Panc1 (cell line): ENCODE measurements around the gene DTD1.

Experiments
- POLR2AphosphoS5 ChIP-seq: IDR thresholded peaks from 2 replicates; pipeline ENCODE4 v1.6.1; 2012; ENCODE audit warnings: mild to moderate bottlenecking, low read depth, low read length, moderate library complexity
- SIN3A ChIP-seq: IDR thresholded peaks from 2 replicates; pipeline ENCODE4 v1.6.1; 2012; ENCODE audit warnings: low read depth, mild to moderate bottlenecking, low read length, moderate library complexity, borderline replicate concordance; ENCODE audit not compliant: insufficient read depth
- TCF7L2 ChIP-seq: IDR thresholded peaks from 2 replicates; pipeline ENCODE4 v1.6.1; 2011; ENCODE audit warnings: mild to moderate bottlenecking, low read depth, low read length, inconsistent platforms
- TF ChIP-seq, protein P1 (sequence below): fragments of 450-650 bp; IDR thresholded peaks from 2 replicates; pipeline ENCODE4 v1.5.1; 2017; ENCODE audit warnings: mild to moderate bottlenecking
- TF ChIP-seq, protein P2 (sequence below), 2 experiments: IDR thresholded peaks; 2 replicates each; pipeline ENCODE4 v1.6.1; 2011 to 2012; ENCODE audit warnings: low read depth in 2 of 2, control low read depth in 1 of 2, low read length in 1 of 2, mild to moderate bottlenecking in 1 of 2, moderate library complexity in 1 of 2; ENCODE audit not compliant: insufficient read depth in 1 of 2

DNA sequence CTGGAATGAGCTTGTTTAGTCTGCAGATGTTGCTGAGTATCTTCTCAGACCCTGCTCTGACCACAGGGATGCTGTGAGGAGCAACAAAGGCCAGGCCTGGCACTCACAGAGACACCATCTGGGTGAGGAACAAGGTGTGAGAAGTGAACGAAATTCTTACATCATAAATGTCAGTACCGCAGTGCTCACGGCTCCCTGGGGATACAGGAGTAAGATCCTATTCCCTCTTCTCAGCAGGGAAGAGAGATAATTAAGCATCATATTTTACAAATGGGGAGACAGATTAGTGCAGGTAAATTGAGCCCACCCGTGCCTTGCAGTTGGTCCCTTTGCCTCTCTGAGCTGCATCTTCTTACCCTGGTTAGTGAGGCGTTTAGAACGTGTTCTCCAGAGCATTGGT, 106.2 kb downstream of the DTD1 start:
- TF ChIP-seq POLR2AphosphoS5 (no peak), TCF7L2 (no peak), SIN3A (no peak)
- TF ChIP-seq, protein P1, sequence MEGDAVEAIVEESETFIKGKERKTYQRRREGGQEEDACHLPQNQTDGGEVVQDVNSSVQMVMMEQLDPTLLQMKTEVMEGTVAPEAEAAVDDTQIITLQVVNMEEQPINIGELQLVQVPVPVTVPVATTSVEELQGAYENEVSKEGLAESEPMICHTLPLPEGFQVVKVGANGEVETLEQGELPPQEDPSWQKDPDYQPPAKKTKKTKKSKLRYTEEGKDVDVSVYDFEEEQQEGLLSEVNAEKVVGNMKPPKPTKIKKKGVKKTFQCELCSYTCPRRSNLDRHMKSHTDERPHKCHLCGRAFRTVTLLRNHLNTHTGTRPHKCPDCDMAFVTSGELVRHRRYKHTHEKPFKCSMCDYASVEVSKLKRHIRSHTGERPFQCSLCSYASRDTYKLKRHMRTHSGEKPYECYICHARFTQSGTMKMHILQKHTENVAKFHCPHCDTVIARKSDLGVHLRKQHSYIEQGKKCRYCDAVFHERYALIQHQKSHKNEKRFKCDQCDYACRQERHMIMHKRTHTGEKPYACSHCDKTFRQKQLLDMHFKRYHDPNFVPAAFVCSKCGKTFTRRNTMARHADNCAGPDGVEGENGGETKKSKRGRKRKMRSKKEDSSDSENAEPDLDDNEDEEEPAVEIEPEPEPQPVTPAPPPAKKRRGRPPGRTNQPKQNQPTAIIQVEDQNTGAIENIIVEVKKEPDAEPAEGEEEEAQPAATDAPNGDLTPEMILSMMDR, result no peak
- TF ChIP-seq, protein P2, sequence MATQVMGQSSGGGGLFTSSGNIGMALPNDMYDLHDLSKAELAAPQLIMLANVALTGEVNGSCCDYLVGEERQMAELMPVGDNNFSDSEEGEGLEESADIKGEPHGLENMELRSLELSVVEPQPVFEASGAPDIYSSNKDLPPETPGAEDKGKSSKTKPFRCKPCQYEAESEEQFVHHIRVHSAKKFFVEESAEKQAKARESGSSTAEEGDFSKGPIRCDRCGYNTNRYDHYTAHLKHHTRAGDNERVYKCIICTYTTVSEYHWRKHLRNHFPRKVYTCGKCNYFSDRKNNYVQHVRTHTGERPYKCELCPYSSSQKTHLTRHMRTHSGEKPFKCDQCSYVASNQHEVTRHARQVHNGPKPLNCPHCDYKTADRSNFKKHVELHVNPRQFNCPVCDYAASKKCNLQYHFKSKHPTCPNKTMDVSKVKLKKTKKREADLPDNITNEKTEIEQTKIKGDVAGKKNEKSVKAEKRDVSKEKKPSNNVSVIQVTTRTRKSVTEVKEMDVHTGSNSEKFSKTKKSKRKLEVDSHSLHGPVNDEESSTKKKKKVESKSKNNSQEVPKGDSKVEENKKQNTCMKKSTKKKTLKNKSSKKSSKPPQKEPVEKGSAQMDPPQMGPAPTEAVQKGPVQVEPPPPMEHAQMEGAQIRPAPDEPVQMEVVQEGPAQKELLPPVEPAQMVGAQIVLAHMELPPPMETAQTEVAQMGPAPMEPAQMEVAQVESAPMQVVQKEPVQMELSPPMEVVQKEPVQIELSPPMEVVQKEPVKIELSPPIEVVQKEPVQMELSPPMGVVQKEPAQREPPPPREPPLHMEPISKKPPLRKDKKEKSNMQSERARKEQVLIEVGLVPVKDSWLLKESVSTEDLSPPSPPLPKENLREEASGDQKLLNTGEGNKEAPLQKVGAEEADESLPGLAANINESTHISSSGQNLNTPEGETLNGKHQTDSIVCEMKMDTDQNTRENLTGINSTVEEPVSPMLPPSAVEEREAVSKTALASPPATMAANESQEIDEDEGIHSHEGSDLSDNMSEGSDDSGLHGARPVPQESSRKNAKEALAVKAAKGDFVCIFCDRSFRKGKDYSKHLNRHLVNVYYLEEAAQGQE (IDR thresholded peaks at IDR 0.05; ENCODE audit: insufficient read depth in 1 of 2, low read depth in 2 of 2, low read length in 1 of 2), result no peak
